Stimulated activated CD8-positive, alpha-beta memory T cell treated with anti-CD3 and anti-CD28 coated beads, Interleukin-15, amount 100 ng/mL, for 48 hours (primary cell): ENCODE results near the gene LURAP1L.
"Not testable (repeated sequence)": the region's sequence is repeated elsewhere in the genome, so short reads cannot be mapped to it uniquely, and the experiment has no call there.

Source experiments
- DNase-seq, 2 donors: peaks; one replicate each; pipeline ENCODE4 v3.0.0-alpha.2; 2020; ENCODE audit warnings: low read depth in 2 of 2

The LURAP1L gene

DNA sequence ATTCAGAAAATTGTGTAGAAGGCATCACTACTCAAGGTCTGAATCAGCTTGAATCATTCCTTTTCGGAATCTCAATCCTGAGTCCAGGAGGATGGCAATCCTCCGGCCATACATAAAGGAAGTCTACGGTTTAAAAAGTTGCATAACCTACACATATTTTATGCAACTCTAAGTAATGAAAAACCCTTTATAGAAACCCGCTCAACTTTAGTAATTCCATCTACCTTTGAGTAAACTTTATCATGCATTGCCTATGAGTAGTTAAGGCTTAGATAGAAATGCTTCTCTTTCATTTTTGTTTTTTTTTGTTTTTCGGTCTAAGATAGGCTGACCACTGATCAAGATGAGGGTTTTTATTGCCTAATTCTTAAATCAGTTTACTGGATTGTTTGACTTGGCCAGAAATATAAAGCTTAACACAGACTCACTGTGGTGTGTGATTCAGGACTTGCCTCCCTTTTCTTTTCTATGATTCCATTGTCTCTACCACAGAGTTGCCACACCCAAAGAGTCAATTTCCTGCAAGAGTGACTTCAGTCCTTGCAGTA is 85.0 kb downstream of the LURAP1L start:
- no peak for DNase-seq

DNA sequence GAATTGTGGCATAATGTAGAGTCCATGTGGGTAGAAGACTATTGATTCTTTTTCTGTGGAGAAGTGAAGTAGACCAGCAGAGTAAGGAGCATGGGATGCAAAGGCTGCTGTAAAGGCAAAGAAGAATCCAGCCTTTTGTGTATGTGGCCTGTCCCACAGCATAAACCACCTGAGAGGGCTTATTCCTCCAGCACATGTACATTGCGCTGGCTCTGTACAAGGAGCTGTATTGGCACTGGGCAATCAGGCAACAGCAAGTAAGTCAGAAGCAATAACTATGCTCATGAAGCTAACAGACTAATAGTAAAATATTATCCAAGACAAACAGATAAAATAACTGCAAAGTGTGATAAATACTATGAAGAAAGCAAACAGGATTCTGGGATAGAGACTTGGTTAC is 86.2 kb downstream of the LURAP1L start:
- no peak for DNase-seq

DNA sequence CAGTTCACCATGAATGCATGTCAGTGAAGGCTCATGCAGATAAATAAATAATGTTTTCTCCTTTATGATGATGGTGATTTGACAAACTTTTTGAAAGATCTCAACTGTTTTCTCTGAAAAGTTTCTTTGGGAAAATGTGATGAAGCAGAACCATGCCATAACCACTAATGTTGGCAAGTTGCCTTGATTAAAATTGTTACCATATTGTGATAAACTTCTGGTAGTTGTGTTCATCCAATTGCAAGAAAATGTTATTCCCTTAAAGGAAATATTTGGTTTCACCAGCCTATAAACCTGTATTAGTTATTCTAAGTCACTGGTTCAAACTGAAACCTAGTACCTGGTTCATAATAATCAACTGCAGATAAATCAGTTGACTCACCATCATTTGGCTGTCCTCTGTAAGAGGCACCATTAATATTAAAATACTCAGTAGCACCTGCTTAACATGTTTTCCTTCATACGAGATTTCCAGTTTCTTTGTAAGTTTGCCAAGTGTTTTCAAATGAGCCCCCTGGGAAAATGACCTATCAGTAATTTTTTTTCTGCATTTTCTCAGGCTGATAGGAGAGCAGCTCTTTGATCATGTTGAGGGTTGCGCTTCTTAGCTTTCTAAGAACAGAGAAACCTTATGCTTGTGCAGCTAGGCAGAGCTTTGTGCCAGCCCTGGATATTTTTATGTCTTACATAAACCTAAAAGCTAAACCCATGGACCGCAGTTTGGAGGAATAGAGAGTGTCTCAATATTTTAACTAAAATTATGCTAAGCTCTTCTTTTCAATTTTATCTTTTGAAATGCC is 88.0 kb downstream of the LURAP1L start:
- no peak for DNase-seq

DNA sequence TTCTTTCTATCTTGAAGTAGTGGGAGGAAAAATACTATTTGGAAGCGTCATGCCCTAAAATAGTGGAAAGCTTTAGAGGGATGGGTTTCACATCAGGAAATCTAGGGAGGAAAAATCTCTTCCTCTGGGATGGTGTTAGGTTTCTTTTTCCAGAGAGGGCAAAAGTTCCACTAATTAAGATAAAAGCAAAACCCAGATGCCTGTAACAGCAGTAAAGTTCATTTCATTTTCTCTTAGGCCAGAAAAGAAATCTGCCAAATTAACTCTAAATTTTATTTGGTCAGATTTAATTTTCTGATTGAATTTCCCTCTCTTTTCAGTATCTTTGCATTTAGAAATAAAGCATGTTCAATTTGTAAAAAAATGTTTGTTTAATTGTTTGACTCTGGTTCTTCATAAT is 88.8 kb downstream of the LURAP1L start:
- no peak for DNase-seq

DNA sequence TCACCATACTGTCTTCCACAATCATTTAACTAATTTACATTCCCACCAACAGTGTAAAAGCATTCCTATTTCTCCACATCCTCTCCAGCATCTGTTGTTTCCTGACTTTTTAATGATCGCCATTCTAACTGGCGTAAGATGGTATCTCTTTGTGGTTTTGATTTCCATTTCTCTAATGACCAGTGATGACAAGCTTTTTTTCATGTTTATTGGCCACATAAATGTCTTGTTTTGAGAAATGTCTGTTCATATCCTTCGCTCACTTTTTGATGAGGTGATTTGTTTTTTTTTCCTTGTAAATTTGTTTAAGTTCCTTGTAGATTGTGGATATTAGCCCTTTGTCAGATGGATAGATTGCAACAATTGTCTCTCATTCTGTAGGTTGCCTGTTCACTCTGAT is 90.6 kb downstream of the LURAP1L start:
- DNase-seq = not testable (repeated sequence)
